Transverse colon (tissue), 4 donors: ENCODE measurements around the gene SLC30A1.

Experiments
- POLR2A ChIP-seq: fragments of 450-650 bp; IDR thresholded peaks from one replicate; pipeline ENCODE4 v1.6.1; 2016; ENCODE audit warnings: antibody characterized with exemption, mild to moderate bottlenecking, moderate library complexity
- POLR2AphosphoS5 ChIP-seq, 3 donors: sonication (generic); formaldehyde crosslinking; IDR thresholded peaks; one replicate each; pipeline ENCODE4 v1.6.1; 2016; ENCODE audit warnings: antibody characterized with exemption in 3 of 3
- TF ChIP-seq, protein P1 (sequence below), 5 experiments: fragments of 200-600 bp in 3 of 5; fragments of 450-650 bp in 2 of 5; sonication (generic) in 3 of 5; IDR thresholded peaks; 1 replicate in 2 of 5; 2 replicates in 3 of 5; pipeline ENCODE4 v1.5.1; 2016 to 2017; ENCODE audit warnings: antibody characterized with exemption in 5 of 5, inconsistent platforms in 3 of 5, mild to moderate bottlenecking in 2 of 5, moderate library complexity in 1 of 5

DNA sequence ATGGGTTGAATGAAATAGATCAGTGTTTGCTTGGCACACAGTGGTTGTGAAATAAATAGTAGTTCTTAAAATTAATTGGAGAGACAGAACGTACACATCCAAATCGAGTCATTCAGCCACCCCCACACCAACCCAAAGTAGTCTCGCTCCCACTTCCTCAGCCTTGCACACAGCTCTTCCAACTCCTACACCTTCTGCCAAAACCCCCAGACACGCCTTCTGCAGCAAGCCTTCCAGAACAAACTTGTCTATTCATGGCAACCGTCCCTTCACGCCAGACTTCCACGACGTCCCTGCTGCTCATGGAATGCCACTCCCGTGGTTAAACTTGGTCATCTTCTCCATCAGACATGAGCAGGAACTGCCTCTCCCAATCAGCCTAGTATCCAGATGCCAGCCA is 49.5 kb downstream of the SLC30A1 start:
- no peak for TF ChIP-seq POLR2AphosphoS5 (IDR thresholded peaks at IDR 0.05)
- TF ChIP-seq, protein P1, sequence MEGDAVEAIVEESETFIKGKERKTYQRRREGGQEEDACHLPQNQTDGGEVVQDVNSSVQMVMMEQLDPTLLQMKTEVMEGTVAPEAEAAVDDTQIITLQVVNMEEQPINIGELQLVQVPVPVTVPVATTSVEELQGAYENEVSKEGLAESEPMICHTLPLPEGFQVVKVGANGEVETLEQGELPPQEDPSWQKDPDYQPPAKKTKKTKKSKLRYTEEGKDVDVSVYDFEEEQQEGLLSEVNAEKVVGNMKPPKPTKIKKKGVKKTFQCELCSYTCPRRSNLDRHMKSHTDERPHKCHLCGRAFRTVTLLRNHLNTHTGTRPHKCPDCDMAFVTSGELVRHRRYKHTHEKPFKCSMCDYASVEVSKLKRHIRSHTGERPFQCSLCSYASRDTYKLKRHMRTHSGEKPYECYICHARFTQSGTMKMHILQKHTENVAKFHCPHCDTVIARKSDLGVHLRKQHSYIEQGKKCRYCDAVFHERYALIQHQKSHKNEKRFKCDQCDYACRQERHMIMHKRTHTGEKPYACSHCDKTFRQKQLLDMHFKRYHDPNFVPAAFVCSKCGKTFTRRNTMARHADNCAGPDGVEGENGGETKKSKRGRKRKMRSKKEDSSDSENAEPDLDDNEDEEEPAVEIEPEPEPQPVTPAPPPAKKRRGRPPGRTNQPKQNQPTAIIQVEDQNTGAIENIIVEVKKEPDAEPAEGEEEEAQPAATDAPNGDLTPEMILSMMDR (IDR thresholded peaks at IDR 0.05) = no peak
- no peak for TF ChIP-seq POLR2A
